ENCODE data around the gene NEMP1.

DNA sequence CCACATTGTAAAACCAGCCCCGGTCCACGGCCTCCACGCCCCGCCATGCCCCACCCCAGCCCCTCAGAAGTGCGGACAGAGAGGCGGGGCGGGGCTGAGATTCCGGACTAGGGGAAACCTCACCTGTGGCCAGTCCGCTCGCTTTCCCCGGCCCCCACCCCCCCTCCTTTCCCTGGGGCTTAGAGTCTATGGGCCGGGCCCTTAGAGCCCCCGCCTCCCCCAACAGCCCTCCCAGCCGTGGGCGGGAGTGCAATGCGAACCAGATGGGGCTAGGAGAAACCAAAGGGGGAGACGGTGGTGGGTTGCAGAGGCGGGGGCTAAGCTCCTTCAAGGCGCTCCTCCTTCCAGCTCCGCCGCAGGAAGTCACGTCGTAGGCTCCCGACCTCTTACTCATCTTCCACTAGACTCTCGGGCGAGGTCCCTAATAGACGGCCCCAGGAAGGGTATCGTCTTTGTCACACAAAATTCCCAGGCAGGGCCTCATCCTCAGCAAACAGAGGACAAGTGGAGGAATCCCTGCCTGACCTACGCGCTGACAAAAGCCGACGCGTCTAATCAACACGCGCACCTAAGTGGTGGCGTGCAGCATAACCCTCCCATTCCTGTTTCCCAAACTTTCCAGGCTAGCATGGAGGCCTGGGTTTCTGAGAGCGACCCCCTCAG is 9.2 kb upstream of the NEMP1 start:
- TF ChIP-seq CTCF (conservative IDR thresholded peaks at IDR 0.05), result no peak
- TF ChIP-seq EZH2 (IDR thresholded peaks at IDR 0.05; ENCODE audit: low read depth), result no peak

Measured in PC-9 (cell line).